22Rv1 (cell line): ENCODE results near the gene ADAM12.

Experiments
- ZFX ChIP-seq: fragments of 450-650 bp; IDR thresholded peaks from 2 replicates; pipeline ENCODE4 v1.6.1; 2017; ENCODE audit warnings: antibody characterized with exemption, borderline replicate concordance
- TF ChIP-seq, protein P1 (sequence below): fragments of 450-650 bp; IDR thresholded peaks from 2 replicates; pipeline ENCODE4 v1.5.1; 2017; ENCODE audit warnings: mild to moderate bottlenecking

DNA sequence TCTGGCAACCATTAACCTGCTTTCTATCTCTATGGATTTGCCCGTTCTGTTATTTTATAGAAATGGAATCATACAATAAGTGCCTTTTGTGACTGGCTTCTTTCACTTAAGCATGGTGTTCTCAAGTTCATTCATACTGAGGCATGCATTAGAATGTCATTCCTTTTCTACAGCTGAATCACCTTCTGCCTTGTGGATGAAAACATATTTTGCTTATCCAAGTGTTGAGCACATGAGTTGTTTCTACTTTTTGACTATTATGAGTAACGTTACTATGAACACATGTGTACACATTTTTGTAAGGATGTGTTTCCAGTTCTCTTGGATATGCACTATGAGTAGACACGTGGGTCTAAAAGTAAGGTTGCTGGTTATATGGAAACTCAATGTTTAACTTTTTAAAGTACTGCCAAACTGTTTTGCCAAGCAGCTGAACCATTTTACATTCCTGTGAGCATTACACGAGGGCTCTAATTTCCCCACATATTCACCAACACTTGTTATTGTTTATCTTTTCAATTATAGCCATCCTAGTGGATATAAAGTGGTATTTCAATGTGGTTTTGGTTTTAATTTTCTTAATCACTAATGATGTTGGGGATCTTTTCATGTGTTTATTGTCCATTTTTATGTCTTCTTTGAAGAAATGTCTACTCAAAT lies 250.6 kb downstream of the ADAM12 start:
- TF ChIP-seq, protein P1, sequence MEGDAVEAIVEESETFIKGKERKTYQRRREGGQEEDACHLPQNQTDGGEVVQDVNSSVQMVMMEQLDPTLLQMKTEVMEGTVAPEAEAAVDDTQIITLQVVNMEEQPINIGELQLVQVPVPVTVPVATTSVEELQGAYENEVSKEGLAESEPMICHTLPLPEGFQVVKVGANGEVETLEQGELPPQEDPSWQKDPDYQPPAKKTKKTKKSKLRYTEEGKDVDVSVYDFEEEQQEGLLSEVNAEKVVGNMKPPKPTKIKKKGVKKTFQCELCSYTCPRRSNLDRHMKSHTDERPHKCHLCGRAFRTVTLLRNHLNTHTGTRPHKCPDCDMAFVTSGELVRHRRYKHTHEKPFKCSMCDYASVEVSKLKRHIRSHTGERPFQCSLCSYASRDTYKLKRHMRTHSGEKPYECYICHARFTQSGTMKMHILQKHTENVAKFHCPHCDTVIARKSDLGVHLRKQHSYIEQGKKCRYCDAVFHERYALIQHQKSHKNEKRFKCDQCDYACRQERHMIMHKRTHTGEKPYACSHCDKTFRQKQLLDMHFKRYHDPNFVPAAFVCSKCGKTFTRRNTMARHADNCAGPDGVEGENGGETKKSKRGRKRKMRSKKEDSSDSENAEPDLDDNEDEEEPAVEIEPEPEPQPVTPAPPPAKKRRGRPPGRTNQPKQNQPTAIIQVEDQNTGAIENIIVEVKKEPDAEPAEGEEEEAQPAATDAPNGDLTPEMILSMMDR: no peak
- no peak for TF ChIP-seq ZFX
